GM23248 (cell line): Measurements from ENCODE around the gene ELMO3. TPM values are rescaled to one million over a fixed set of nuclear protein-coding genes. Genes with fewer than 3 reads are reported as not detected.

Experiments
- DNase-seq: peaks from one replicate; pipeline ENCODE4 v3.0.0-alpha.2; 2015
- H2AFZ ChIP-seq: fragments of 200-600 bp; sonication (generic); 2 replicates; pipeline ENCODE4 v1.6.1; 2016; ENCODE audit warnings: antibody characterized with exemption
- H3F3A ChIP-seq: fragments of 200-600 bp; sonication (generic); 2 replicates; pipeline ENCODE4 v1.6.1; 2016; ENCODE audit warnings: mild to moderate bottlenecking, antibody characterized with exemption, mixed run types; ENCODE audit not compliant: insufficient read depth
- H3K27ac ChIP-seq: fragments of 200-600 bp; sonication (generic); 2 replicates; pipeline ENCODE4 v1.5.1; 2016; ENCODE audit warnings: mild to moderate bottlenecking
- H3K27me3 ChIP-seq: fragments of 200-600 bp; sonication (generic); replicated peaks from 2 replicates; pipeline ENCODE4 v1.6.1; 2016; ENCODE audit warnings: mild to moderate bottlenecking; ENCODE audit not compliant: insufficient read depth
- H3K36me3 ChIP-seq: fragments of 200-600 bp; sonication (generic); 2 replicates; pipeline ENCODE4 v1.6.1; 2016; ENCODE audit warnings: low read depth, mild to moderate bottlenecking
- H3K4me1 ChIP-seq: fragments of 200-600 bp; sonication (generic); 2 replicates; pipeline ENCODE4 v1.6.1; 2016; ENCODE audit warnings: mild to moderate bottlenecking; ENCODE audit not compliant: insufficient read depth
- H3K4me2 ChIP-seq: fragments of 200-600 bp; sonication (generic); one replicate; pipeline ENCODE4 v1.6.1; 2016; ENCODE audit warnings: mild to moderate bottlenecking; ENCODE audit not compliant: unreplicated experiment
- H3K4me3 ChIP-seq: fragments of 200-600 bp; sonication (generic); 2 replicates; pipeline ENCODE4 v1.5.1; 2016; ENCODE audit warnings: mild to moderate bottlenecking
- H3K79me2 ChIP-seq: fragments of 200-600 bp; sonication (generic); 2 replicates; pipeline ENCODE4 v1.6.1; 2016; ENCODE audit warnings: mild to moderate bottlenecking; ENCODE audit not compliant: insufficient read depth
- H3K9ac ChIP-seq: fragments of 200-600 bp; sonication (generic); 2 replicates; pipeline ENCODE4 v1.6.1; 2016; ENCODE audit warnings: mild to moderate bottlenecking
- H3K9me2 ChIP-seq: fragments of 200-600 bp; sonication (generic); 2 replicates; pipeline ENCODE4 v1.6.1; 2016; ENCODE audit warnings: mixed run types, mild to moderate bottlenecking, moderate library complexity; ENCODE audit not compliant: insufficient read depth
- H3K9me3 ChIP-seq: fragments of 200-600 bp; sonication (generic); one replicate; pipeline ENCODE4 v1.6.1; 2017; ENCODE audit warnings: low read depth
- H4K20me1 ChIP-seq: fragments of 200-600 bp; sonication (generic); 2 replicates; pipeline ENCODE4 v1.6.0; 2016; ENCODE audit not compliant: insufficient read depth
- EZH2 ChIP-seq: fragments of 200-600 bp; sonication (generic); IDR thresholded peaks from 2 replicates; pipeline ENCODE4 v1.6.1; 2018; ENCODE audit warnings: antibody characterized with exemption, mild to moderate bottlenecking; ENCODE audit not compliant: insufficient read depth, poor library complexity, severe bottlenecking
- EZH2phosphoT487 ChIP-seq: fragments of 200-600 bp; sonication (generic); IDR thresholded peaks from 2 replicates; pipeline ENCODE4 v1.6.1; 2018; ENCODE audit warnings: antibody characterized with exemption, moderate library complexity, mild to moderate bottlenecking, low read depth; ENCODE audit not compliant: insufficient read depth
- WGBS, 2 experiments: methylation state at CpG; one replicate each; pipeline ENCODE4 v1.1.6; 2015 to 2017; ENCODE audit warnings: low lambda C conversion rate in 2 of 2, low coverage in 1 of 2; ENCODE audit errors: missing lambda C conversion rate in 2 of 2; 5-methylcytosine and 5-hydroxymethylcytosine counted together
- in situ Hi-C: fragments of 300-500 bp; cut with MboI; formaldehyde crosslinking; loops from 2 replicates; pipeline ENCODE4 v1.15.0; 2020
- polyA plus RNA-seq: library from polyadenylated mRNA; unstranded; fragments of >200 nt; fragmentation: Nextera tagmentation; extraction: Ambion mirVana; gene quantifications from 2 replicates; pipeline ENCODE4 v1.2.1, GENCODE V29; 2016
- total RNA-seq: library from RNA; depleted of rRNA; stranded (reverse); fragments of >200 nt; shearing (Covaris generic); gene quantifications from 2 replicates; pipeline ENCODE4 v1.2.3, GENCODE V29; 2014

The ELMO3 gene
- total and polyA plus RNA-seq, 2 experiments from 2014 or later = 1.5 TPM; not detected in 1

GRCh38 chr16:67165121-67166078, 33.5 kb upstream of the ELMO3 start:
- Histone ChIP-seq H3K4me3 (peak overlapping the region; percentile 49; the same call in 1 of the 2 replicates), H3K4me2 (no peak overlapping the region), H3K9ac (no peak overlapping the region), H3K27me3 (no peaks in the 10 kb centered on the region), H3K27ac (no peak overlapping the region), H3K9me3 (no peaks in the 10 kb centered on the region), H3K9me2 (no peaks in the 10 kb centered on the region), H3K79me2 (0 out of 2 replicates have a peak, but pooled peaks cover 1% of the 10 kb centered on the region), H2AFZ (no peak overlapping the region), H3K4me1 (no peaks in the 10 kb centered on the region), H3K36me3 (no peaks in the 10 kb centered on the region), H3F3A (peaks cover 5% of the 10 kb centered on the region; the same call in 1 of the 2 replicates), H4K20me1 (no peaks in the 10 kb centered on the region)
- TF ChIP-seq EZH2phosphoT487 (no peak), EZH2 (no peak)
- in situ Hi-C loops = loop anchor here (25.0 kb wide), 1 partner anchor 203 kb away; the partner anchor contains the start of gene CES3
- 31% methylated on average over 80 to 85 of the region's 85 CpGs for WGBS, 2 experiments
- peak; percentile 45 for DNase-seq

DNA sequence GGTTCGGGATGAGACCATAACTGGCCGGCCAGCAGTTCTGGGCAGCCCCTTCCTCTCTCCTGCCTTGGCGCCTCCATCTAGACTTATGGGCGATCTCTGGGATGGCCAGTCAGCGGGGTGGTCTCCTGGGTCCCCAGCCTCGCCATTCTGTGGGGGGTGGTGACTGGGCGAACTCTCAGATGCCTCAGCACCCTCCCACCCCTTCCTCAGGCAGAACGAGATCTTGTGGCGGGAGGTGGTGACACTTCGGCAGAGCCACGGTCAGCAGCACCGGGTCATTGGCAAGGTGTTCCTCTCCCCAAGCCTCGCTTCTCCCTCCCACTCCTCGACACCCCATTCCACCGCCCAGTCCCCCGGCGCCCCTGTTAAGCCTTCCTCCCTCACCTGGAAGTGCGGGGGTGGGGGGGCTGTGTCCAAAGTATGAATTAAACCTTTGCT, 32.8 kb upstream of the ELMO3 start:
- H3K9ac ChIP-seq = no peak overlapping the region
- H3F3A ChIP-seq = peaks cover 10% of the 10 kb centered on the region
- no peaks in the 10 kb centered on the region for H4K20me1 ChIP-seq
- H3K79me2 ChIP-seq = no peaks in the 10 kb centered on the region
- H3K27me3 ChIP-seq = no peaks in the 10 kb centered on the region
- WGBS, 2 experiments = 76 to 80% methylated on average over 14 to 18 of the region's 18 CpGs
- H3K9me2 ChIP-seq = no peaks in the 10 kb centered on the region
- no peaks in the 10 kb centered on the region for H3K9me3 ChIP-seq
- no peaks in the 10 kb centered on the region for H3K4me1 ChIP-seq
- no peaks in the 10 kb centered on the region for H3K36me3 ChIP-seq
- TF ChIP-seq EZH2phosphoT487 (no peak), EZH2 (no peak)
- no peak overlapping the region for H3K27ac ChIP-seq
- H3K4me3 ChIP-seq = no peak overlapping the region
- H3K4me2 ChIP-seq = no peak overlapping the region
- DNase-seq = no peak
- no peak overlapping the region for H2AFZ ChIP-seq
- in situ Hi-C loops = loop anchor here (25.0 kb wide), 1 partner anchor 204 kb away; the partner anchor contains the start of gene CES3

GRCh38 chr16:67166598-67167168, 32.2 kb upstream of the ELMO3 start:
- no peak overlapping the region for H3K9ac ChIP-seq
- H2AFZ ChIP-seq = no peak overlapping the region
- H3K4me3 ChIP-seq = no peak overlapping the region
- no peaks in the 10 kb centered on the region for H4K20me1 ChIP-seq
- no peaks in the 10 kb centered on the region for H3K4me1 ChIP-seq
- H3K4me2 ChIP-seq = no peak overlapping the region
- TF ChIP-seq EZH2phosphoT487 (no peak), EZH2 (no peak)
- peaks cover 15% of the 10 kb centered on the region for H3F3A ChIP-seq
- H3K9me3 ChIP-seq = no peaks in the 10 kb centered on the region
- H3K27me3 ChIP-seq = no peaks in the 10 kb centered on the region
- H3K79me2 ChIP-seq = no peaks in the 10 kb centered on the region
- in situ Hi-C loops = loop anchor here (25.0 kb wide), 1 partner anchor 204 kb away; the partner anchor contains the start of gene CES3
- 75 to 80% methylated on average over 5 of the region's 5 CpGs for WGBS, 2 experiments
- no peak overlapping the region for H3K27ac ChIP-seq
- no peaks in the 10 kb centered on the region for H3K36me3 ChIP-seq
- DNase-seq = no peak
- no peaks in the 10 kb centered on the region for H3K9me2 ChIP-seq

DNA sequence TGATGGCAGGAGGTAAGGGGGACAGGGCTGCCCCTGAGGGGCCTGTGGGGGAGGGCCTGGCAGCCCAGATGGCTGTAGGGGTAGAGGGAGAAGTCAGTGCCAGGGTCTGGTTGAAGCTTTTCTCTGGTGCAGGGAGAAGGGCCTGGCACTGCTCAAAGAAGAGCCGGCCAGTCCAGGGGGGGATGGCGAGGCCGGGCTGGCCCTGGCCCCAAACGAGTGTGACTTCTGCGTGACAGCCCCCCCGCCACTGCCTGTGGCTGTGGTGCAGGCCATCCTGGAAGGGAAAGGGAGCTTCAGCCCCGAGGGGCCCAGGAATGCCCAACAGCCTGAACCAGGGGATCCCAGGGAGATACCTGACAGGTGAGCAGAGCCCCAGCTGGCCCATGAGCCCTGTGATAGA, 31.3 kb upstream of the ELMO3 start:
- H3K4me1 ChIP-seq = no peaks in the 10 kb centered on the region
- H3K4me3 ChIP-seq = no peak overlapping the region
- H3K36me3 ChIP-seq = no peaks in the 10 kb centered on the region
- in situ Hi-C loops = loop anchor here (25.0 kb wide), 1 partner anchor 205 kb away; the partner anchor contains the start of gene CES3
- no peaks in the 10 kb centered on the region for H3K27me3 ChIP-seq
- no peak for DNase-seq
- H3K9me3 ChIP-seq = no peaks in the 10 kb centered on the region
- no peaks in the 10 kb centered on the region for H4K20me1 ChIP-seq
- no peak overlapping the region for H2AFZ ChIP-seq
- H3K4me2 ChIP-seq = no peak overlapping the region
- H3K27ac ChIP-seq = no peak overlapping the region
- TF ChIP-seq EZH2 (no peak), EZH2phosphoT487 (no peak)
- no peaks in the 10 kb centered on the region for H3K79me2 ChIP-seq
- H3F3A ChIP-seq = peaks cover 19% of the 10 kb centered on the region
- no peaks in the 10 kb centered on the region for H3K9me2 ChIP-seq
- H3K9ac ChIP-seq = no peak overlapping the region
- WGBS, 2 experiments = 89 to 93% methylated on average over 6 to 7 of the region's 7 CpGs
